Activated CD8-positive, alpha-beta memory T cell treated with anti-CD3 and anti-CD28 coated beads, Interleukin-2, amount 50 U/mL, for 1 hour (primary cell): ENCODE measurements around the gene KHK.

ENCODE experiments used
- DNase-seq: peaks from one replicate; pipeline ENCODE4 v3.0.0-alpha.2; 2020; ENCODE audit errors: extremely low read depth

Gene KHK

GRCh38 chr2:27086724-27087593, at the start of gene KHK:
Gene KHK, plus strand, starts transcription at chr2:27086772. Its CDS starts 488 bp downstream, at chr2:27087260.
- no peak for DNase-seq

- no peak for DNase-seq
These were observed 48.6 kb upstream of the KHK start for GRCh38 chr2:27038012-27038411.

GRCh38 chr2:27038631-27039339, 47.8 kb upstream of the KHK start:
- no peak for DNase-seq

DNA sequence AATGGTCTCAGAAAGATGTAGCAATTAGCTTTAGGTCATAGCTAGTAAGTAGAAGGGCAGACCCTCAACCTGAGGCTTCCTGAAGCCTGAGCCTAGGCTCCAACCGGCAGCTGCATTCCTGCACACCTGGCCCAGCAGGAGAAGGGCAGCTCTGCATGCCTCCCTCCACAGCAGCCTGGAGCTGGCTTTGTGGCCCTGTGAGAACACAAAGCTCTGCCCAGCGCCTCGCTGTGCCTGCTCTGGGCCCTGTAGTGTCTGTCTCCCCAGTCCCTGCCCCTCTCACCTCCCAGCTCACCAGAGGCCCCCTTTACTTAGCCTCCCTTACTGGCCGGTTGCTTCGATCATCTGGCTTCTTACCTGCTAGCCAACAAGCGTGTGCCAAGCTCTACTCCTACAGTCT, 47.1 kb upstream of the KHK start:
- DNase-seq = no peak

- DNase-seq = no peak
These were observed 46.7 kb upstream of the KHK start for GRCh38 chr2:27039871-27040270.

DNA sequence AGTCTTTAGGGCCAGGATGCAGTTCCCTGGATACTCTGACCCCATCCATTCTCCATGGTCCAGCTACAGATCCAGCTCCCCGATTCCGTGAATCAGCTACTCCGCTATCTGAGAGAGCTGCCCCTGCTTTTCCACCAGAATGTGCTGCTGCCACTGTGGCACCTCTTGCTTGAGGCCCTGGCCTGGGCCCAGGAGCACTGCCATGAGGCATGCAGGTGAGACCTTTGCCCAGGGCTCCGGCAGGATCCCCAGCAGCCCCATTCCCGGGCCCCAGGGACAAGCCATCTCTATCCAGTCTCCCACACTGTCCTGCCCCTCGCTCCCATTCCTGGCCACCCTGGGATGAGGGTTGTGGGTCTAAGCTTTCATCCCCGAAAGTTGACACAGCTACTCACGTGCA, 46.3 kb upstream of the KHK start:
- DNase-seq = no peak

GRCh38 chr2:27041752-27042151, 44.8 kb upstream of the KHK start:
- no peak for DNase-seq

DNA sequence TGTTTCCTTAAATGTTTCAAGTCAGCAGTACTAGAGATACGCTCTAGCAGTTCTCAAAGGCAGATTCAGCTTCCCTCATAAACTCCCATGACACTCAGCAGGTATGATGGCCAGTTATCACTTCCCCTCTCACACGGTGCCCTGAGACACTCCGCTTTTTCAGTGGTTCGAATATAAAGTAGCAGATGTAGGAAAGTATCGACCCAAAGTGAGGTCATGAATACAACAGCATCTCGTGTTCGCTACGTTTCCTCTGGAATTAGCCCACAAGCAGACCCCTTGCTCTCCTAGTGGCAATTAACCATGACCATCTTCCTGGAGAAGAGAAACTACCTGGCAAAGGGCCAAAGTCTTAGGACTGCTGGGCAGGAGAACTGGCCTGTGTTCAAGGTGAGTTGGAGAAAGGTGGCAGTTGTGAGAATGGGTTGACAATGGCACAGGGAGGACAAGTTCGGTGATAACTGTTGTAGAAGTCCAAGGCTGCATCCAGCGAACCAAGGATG, 44.4 kb upstream of the KHK start:
- no peak for DNase-seq

DNA sequence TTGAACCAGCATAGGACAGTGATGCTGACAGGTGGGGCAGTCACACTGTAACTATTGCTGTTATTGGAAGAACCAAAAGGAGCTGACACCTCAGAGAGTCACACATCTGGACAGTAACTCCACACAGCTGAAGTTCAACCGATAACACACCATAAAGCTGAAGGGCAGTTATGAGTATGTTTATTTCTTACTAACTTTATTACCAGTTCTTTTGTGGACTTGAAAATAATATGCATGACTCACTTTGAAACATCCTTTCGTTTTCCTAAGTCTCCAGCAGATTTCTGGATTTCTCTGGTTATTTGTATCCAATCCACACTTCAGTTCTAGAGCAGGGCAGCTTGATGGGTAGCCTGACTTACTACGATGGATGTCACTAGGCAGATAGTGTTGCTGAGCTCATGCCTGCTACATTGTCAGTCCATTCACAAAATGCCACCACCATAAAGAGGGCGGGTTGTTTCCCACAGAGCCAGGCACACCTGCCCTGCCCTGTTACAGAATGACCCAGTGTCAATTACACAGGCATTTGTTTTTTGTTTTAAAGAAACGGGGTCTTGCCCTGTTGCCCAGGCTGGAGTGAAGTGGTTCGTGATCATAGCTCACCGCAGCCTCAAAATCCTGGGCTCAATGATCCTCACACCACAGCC, 43.5 kb upstream of the KHK start:
- no peak for DNase-seq

DNA sequence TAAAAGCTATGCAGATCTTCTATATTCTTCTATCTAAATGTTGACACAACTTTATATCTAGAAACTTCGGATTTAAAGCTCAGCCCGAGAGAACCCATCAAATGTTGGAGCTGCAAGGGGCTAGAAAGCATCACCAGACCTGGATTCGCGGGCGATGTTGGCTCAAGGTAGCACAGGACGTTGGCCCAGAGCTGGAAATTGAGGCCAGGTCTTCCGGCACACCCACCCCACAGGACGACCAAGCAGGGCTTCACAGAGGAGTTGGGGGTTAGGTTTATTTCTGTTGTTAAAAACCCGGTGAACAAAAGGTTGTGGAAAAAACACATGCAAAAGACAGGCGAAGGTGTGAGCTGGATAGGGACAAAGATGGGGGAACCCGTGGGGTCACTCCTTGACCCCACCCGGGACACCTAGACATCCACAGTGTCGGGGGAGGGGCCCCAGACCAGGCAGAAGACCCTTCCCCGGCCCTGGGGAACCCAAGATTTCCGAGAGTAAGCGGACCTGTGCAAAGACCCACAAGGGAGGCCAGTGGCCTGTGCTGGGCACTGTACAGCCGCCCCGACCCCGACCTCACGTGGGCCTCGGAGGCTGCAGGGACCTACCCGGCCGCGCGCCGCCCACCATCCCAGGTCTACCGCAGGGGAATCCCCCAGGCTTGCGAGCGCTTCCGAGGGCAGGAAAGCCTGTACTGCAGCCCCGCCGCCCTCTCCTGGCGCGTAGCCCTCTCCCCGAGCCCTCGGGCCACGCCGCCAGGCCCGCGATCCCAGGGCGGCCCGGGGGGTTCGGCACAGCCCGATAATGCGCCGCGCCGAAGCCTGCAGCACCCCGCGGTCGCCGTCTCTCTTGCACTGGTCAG, 36.9 kb upstream of the KHK start:
- DNase-seq = peak; percentile 32

DNA sequence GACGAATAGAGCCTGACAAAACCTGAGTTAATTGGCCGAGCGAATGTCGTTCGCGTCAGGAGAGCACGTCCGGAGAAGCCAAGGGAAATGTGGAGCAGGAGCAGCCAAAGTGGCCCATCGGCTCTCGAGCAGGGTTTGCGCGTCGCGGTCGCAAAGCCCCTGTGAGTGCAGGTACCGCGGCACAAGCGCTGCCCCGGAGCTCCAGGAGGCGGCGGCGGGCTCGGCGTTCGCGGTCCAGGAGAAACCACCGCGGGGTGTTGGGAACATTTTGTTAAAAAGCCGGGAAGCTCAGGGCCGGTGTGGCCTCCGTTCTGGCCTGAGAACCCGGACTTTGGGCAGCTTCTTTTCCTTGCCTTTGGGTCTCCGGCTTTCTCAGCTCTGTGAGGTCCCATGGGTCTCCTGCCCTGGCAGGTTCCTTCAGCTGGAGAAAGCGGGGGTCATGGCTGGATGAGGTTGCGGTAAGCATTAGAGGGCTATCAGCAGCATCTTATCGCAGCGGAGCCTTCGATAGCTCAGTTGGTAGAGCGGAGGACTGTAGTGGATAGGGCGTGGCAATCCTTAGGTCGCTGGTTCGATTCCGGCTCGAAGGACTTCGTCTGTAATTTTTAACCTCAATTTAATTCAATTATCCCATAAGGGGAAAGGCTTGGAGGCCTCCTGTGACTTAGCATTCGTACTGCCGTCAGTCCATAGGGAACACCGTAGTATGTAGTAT, 36.1 kb upstream of the KHK start:
- DNase-seq = peak; percentile 68

GRCh38 chr2:27050996-27051901, 35.3 kb upstream of the KHK start, which contains the start of gene AGBL5:
Gene AGBL5, plus strand, starts transcription at chr2:27051668. Its CDS starts 1,291 bp downstream, at chr2:27052959.
- DNase-seq = peak; percentile 94

- peak; percentile 10 for DNase-seq
These were observed 34.5 kb upstream of the KHK start for GRCh38 chr2:27051902-27052645.

- no peak for DNase-seq
These were observed 33.3 kb upstream of the KHK start for GRCh38 chr2:27053321-27053720.

GRCh38 chr2:27053776-27054175, 32.8 kb upstream of the KHK start:
- DNase-seq = no peak

DNA sequence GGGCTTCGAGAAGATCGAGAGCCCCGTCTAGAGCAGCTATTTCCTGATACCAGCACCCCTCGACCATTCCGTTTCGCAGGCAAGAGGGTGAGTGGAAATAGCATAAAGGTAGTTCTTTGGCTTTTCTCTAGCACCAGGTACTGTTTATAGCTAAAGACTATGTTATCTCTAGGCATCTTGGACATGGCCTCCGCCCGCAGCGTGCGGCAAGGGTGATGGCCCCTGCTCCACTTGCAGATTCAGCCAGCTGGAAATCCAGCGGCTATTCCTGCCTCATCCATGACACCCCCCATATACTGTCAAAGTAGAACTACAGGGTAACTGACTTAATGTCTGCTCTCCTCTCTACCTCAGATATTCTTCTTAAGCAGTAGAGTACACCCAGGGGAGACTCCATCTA, 31.9 kb upstream of the KHK start:
- DNase-seq = no peak

- DNase-seq = no peak
These were observed 29.4 kb upstream of the KHK start for GRCh38 chr2:27057184-27057583.

DNA sequence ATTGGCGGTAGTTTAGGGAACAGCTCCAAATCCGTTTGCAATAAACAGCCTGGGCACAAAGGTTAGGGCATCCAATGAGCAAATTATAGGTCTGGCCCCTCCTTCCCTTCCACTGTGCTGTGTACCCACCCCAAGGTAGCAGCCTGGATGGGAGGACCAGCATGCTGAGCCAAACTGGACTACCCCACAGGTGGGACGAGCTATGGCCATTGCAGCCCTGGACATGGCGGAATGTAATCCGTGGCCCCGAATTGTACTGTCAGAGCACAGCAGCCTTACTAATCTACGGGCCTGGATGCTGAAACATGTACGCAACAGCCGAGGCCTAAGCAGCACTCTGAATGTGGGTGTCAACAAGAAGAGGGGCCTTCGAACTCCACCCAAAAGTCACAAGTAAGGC, 28.4 kb upstream of the KHK start:
- no peak for DNase-seq
